Measurements from ENCODE around the gene PRMT7.
"Not testable (repeated sequence)": the region's sequence is repeated elsewhere in the genome, so short reads cannot be mapped to it uniquely, and the experiment has no call there.

The PRMT7 gene

GRCh38 chr16:68282064-68282452, 28.8 kb upstream of the PRMT7 start:
- H3K27ac ChIP-seq = peak overlapping the region in 15 of 21 experiments; percentile 8 to 87 (median 64)
- H3K4me3 ChIP-seq = no peak overlapping the region

- Histone ChIP-seq H3K27ac (peak overlapping the region in 20 of 21 experiments; percentile 3 to 87 (median 65)), H3K4me3 (no peak overlapping the region)
Measured at GRCh38 chr16:68283346-68283745, 27.5 kb upstream of the PRMT7 start.

- H3K4me3 ChIP-seq = no peak overlapping the region
- peak overlapping the region in 20 of 21 experiments; percentile 18 to 87 (median 65) for H3K27ac ChIP-seq
Measured at GRCh38 chr16:68283801-68284598, 26.8 kb upstream of the PRMT7 start.

- Histone ChIP-seq H3K4me3 (no peak overlapping the region), H3K27ac (peak overlapping the region in 20 of 21 experiments; percentile 7 to 87 (median 66))
Measured at GRCh38 chr16:68284847-68285246, 26.0 kb upstream of the PRMT7 start.

GRCh38 chr16:68285683-68286082, 25.1 kb upstream of the PRMT7 start:
- H3K27ac ChIP-seq = peak overlapping the region in 20 of 21 experiments; percentile 7 to 87 (median 66)
- no peak overlapping the region for H3K4me3 ChIP-seq

- Histone ChIP-seq H3K4me3 (no peak overlapping the region), H3K27ac (peak overlapping the region in 17 of 21 experiments; percentile 9 to 87 (median 70))
Measured at GRCh38 chr16:68286153-68287074, 24.4 kb upstream of the PRMT7 start.

GRCh38 chr16:68287276-68288251, 23.3 kb upstream of the PRMT7 start:
- H3K27ac ChIP-seq = peak overlapping the region in 20 of 21 experiments; percentile 7 to 87 (median 63)
- no peak overlapping the region for H3K4me3 ChIP-seq

GRCh38 chr16:68288252-68288650, 22.6 kb upstream of the PRMT7 start:
- H3K4me3 ChIP-seq = no peak overlapping the region
- peak overlapping the region in 18 of 21 experiments; percentile 7 to 87 (median 70) for H3K27ac ChIP-seq

GRCh38 chr16:68288796-68289195, 22.0 kb upstream of the PRMT7 start:
- H3K4me3 ChIP-seq = not testable (repeated sequence)
- H3K27ac ChIP-seq = peak overlapping the region in 16 of 21 experiments; percentile 7 to 87 (median 74)

- Histone ChIP-seq H3K27ac (peak overlapping the region in 19 of 21 experiments; percentile 20 to 87 (median 63)), H3K4me3 (no peak overlapping the region)
Measured at GRCh38 chr16:68289202-68289601, 21.6 kb upstream of the PRMT7 start.

GRCh38 chr16:68289621-68290329, 21.0 kb upstream of the PRMT7 start:
- Histone ChIP-seq H3K27ac (peak overlapping the region in 19 of 21 experiments; percentile 29 to 87 (median 63)), H3K4me3 (no peak overlapping the region)

GRCh38 chr16:68290450-68290849, 20.4 kb upstream of the PRMT7 start:
- Histone ChIP-seq H3K27ac (peak overlapping the region in 17 of 21 experiments; percentile 6 to 87 (median 59)), H3K4me3 (no peak overlapping the region)

GRCh38 chr16:68291227-68291626, 19.6 kb upstream of the PRMT7 start:
- peak overlapping the region in 8 of 21 experiments; percentile 35 to 87 (median 70) for H3K27ac ChIP-seq
- no peak overlapping the region for H3K4me3 ChIP-seq

GRCh38 chr16:68292425-68292824, 18.4 kb upstream of the PRMT7 start:
- Histone ChIP-seq H3K4me3 (no peak overlapping the region), H3K27ac (peak overlapping the region in 4 of 21 experiments; percentile 1 to 74 (median 54))

GRCh38 chr16:68296291-68296690, 14.5 kb upstream of the PRMT7 start:
- Histone ChIP-seq H3K4me3 (no peak overlapping the region), H3K27ac (peak overlapping the region in 2 of 21 experiments; percentile 10 to 30)

- H3K27ac ChIP-seq = peak overlapping the region in 6 of 21 experiments; percentile 6 to 30 (median 21)
- H3K4me3 ChIP-seq = no peak overlapping the region
Measured at GRCh38 chr16:68296693-68297092, 14.1 kb upstream of the PRMT7 start.

- Histone ChIP-seq H3K4me3 (no peak overlapping the region), H3K27ac (peak overlapping the region in 12 of 21 experiments; percentile 16 to 71 (median 29))
Measured at GRCh38 chr16:68297908-68298307, 12.9 kb upstream of the PRMT7 start.

GRCh38 chr16:68298312-68298711, 12.5 kb upstream of the PRMT7 start:
- peak overlapping the region in 16 of 21 experiments; percentile 5 to 71 (median 29) for H3K27ac ChIP-seq
- H3K4me3 ChIP-seq = no peak overlapping the region
